HEK293 (cell line): Measurements from ENCODE around the gene C3AR1.
A peak's percentile ranks its signal among the peaks of the same experiment; 100 is the strongest.

Source experiments
- CTCF ChIP-seq: fragments of 450-650 bp; formaldehyde crosslinking; IDR thresholded peaks from 2 replicates; pipeline ENCODE4 v1.5.1; 2016; ENCODE audit warnings: missing biosample characterization, missing genetic modification characterization
- ELK4 ChIP-seq: IDR thresholded peaks from 2 replicates; pipeline ENCODE4 v1.6.1; 2011; ENCODE audit warnings: mild to moderate bottlenecking, low read depth, low read length, borderline replicate concordance
- PATZ1 ChIP-seq: fragments of 450-650 bp; formaldehyde crosslinking; IDR thresholded peaks from 2 replicates; pipeline ENCODE4 v1.5.1; 2016; ENCODE audit warnings: missing biosample characterization, missing genetic modification characterization
- RBAK ChIP-seq: fragments of 450-650 bp; formaldehyde crosslinking; IDR thresholded peaks from 2 replicates; pipeline ENCODE4 v1.5.1; 2016; ENCODE audit warnings: missing biosample characterization, missing genetic modification characterization
- ZNF350 ChIP-seq: fragments of 450-650 bp; formaldehyde crosslinking; IDR thresholded peaks from 2 replicates; pipeline ENCODE4 v1.5.0; 2017; ENCODE audit warnings: missing biosample characterization, mild to moderate bottlenecking, missing genetic modification characterization

GRCh38 chr12:8033153-8034044, 32.8 kb downstream of the C3AR1 start:
- TF ChIP-seq CTCF (tag by site-specific recombination) (no peak), PATZ1 (tag by site-specific recombination) (peak; percentile 78), ZNF350 (tag by site-specific recombination) (no peak), ELK4 (no peak), RBAK (no peak)
